Fibroblast of skin of left quadriceps (primary cell): ENCODE data around the gene PEX3.

Experiments used
- DNase-seq, 2 experiments: peaks; one replicate each; pipeline ENCODE4 v3.0.0-alpha.2; 2013; ENCODE audit warnings: low read depth in 2 of 2

PEX3 gene

DNA sequence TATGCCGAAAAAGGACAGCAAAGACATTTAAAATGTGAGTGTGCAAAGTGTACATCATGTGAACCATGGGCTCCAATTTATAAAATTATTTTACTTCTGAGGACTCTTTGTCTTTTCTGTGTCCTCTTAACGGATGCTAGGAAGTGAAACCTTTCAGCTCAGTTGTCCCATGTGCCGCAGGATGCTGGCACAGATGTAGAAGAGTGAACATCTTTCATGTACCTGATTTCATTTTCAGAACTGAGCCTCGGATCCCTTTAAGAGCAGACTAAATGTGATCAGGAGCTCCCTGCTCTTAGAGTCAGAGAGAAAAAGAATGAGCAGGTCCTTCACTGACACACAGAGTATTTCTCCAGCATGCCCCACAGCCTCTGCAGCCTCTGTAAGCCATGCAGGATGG is 88.5 kb downstream of the PEX3 start:
- DNase-seq, result no peak

DNA sequence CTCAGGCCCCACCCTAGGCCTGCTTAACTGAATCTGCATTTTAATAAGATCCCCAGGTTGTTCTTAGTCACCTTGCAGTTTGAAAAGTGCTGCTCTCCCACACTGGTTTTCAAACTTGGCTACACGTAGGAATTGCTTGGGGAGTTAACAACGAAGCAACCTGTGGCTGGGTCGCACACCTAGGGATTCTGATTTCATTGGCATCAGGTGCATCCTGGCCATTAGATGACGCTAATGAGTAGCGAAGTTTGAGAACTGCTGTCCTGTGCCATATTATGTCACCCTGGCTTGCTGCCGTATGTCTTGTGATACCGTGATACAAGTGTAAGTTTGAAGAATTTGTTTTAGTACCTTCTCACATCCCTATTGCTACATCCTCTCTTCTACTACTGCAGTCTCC is 89.1 kb downstream of the PEX3 start:
- DNase-seq, result no peak

DNA sequence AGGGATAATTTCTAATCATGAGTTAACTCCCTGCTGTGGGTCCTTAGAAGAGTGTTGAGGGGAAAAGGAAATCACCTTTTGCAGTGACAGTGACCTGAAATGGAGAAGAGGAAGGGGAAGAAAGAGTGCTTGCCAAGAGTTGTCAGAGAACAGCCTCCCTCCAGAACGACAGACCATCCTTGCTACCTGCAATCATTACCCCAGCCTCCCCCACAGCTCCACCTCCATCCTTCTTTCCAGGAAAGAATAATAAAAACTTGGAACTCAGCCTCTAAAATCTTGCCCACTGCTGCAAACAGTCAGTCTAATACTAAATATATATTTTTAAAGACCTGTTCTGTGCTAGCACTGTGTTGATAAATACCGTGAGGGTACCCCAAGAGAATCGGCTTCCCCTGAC is 89.6 kb downstream of the PEX3 start:
- no peak for DNase-seq
